Measurements from ENCODE around the gene RMI2.

DNA sequence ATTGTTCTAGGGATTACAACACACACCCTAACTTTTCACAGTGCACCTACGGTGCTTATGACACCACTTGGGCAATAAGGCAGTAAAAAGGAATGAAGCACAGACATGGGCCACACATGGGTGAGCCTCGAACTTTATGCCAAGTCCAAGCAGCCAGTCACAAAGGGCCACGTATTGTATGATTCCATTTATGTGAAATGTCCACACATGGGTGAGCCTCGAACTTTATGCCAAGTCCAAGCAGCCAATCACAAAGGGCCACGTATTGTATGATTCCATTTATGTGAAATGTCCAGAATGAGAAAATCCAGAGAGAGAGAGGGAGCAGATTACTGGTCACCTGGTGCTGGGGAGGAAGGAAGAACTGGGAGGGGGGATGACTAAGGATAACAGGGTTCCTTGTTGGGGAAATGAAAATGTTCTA is 22.2 kb downstream of the RMI2 start:
- no peak for TF ChIP-seq EHF (CRISPR knock-in tag; IDR thresholded peaks at IDR 0.05)
- TF ChIP-seq POLR2A (IDR thresholded peaks at IDR 0.05; ENCODE audit: low read length): no peak
- TF ChIP-seq EP300 (IDR thresholded peaks at IDR 0.05): no peak
- TF ChIP-seq, protein P1, sequence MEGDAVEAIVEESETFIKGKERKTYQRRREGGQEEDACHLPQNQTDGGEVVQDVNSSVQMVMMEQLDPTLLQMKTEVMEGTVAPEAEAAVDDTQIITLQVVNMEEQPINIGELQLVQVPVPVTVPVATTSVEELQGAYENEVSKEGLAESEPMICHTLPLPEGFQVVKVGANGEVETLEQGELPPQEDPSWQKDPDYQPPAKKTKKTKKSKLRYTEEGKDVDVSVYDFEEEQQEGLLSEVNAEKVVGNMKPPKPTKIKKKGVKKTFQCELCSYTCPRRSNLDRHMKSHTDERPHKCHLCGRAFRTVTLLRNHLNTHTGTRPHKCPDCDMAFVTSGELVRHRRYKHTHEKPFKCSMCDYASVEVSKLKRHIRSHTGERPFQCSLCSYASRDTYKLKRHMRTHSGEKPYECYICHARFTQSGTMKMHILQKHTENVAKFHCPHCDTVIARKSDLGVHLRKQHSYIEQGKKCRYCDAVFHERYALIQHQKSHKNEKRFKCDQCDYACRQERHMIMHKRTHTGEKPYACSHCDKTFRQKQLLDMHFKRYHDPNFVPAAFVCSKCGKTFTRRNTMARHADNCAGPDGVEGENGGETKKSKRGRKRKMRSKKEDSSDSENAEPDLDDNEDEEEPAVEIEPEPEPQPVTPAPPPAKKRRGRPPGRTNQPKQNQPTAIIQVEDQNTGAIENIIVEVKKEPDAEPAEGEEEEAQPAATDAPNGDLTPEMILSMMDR (IDR thresholded peaks at IDR 0.05): no peak
- TF ChIP-seq MAZ (IDR thresholded peaks at IDR 0.05; ENCODE audit: borderline replicate concordance, low read depth, low read length): no peak
- TF ChIP-seq, protein P2, sequence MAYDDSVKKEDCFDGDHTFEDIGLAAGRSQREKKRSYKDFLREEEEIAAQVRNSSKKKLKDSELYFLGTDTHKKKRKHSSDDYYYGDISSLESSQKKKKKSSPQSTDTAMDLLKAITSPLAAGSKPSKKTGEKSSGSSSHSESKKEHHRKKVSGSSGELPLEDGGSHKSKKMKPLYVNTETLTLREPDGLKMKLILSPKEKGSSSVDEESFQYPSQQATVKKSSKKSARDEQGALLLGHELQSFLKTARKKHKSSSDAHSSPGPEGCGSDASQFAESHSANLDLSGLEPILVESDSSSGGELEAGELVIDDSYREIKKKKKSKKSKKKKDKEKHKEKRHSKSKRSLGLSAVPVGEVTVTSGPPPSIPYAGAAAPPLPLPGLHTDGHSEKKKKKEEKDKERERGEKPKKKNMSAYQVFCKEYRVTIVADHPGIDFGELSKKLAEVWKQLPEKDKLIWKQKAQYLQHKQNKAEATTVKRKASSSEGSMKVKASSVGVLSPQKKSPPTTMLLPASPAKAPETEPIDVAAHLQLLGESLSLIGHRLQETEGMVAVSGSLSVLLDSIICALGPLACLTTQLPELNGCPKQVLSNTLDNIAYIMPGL (CRISPR knock-in tag; IDR thresholded peaks at IDR 0.05; ENCODE audit: borderline replicate concordance): no peak
- no peak for TF ChIP-seq KDM5A (IDR thresholded peaks at IDR 0.05)
- no peak for TF ChIP-seq CEBPB (IDR thresholded peaks at IDR 0.05)
- no peak for TF ChIP-seq MYC (IDR thresholded peaks at IDR 0.05; ENCODE audit: borderline replicate concordance, low read length)
- no peak for TF ChIP-seq RAD21 (conservative IDR thresholded peaks at IDR 0.05 in 1 of 2, IDR thresholded peaks at IDR 0.05 in 1 of 2)
- no peak for TF ChIP-seq HDAC2 (IDR thresholded peaks at IDR 0.05)
